Endothelial cell of umbilical vein (primary cell): ENCODE measurements around the gene LRRTM4. TPM values are rescaled to one million over a fixed set of nuclear protein-coding genes. Genes with fewer than 3 reads are reported as not detected.
A peak's percentile ranks its signal among the peaks of the same experiment; 100 is the strongest.

ENCODE experiments used
- BruUV-seq: library from RNA; stranded (reverse); fragments of 400-500 nt; replicated peaks from 2 replicates; lab custom pipeline; 2021; lab: Mats Ljungman, UMichigan
- CTCF ChIA-PET: fragments of 300-600, 350-600 bp; sonication (Branson Sonifier 250); formaldehyde crosslinking; loops from one replicate; lab custom pipeline; 2021; ENCODE audit warnings: antibody characterized with exemption, inconsistent platforms; lab: Charles Lee
- POLR2A ChIA-PET: fragments of 300-600, 350-600 bp; sonication (Branson Sonifier 250); formaldehyde crosslinking; loops from one replicate; lab custom pipeline; 2021; ENCODE audit warnings: antibody characterized with exemption, inconsistent platforms; lab: Charles Lee
- DNase-seq: peaks from one replicate; pipeline ENCODE4 v3.0.0-alpha.2; 2011; ENCODE audit warnings: low read depth, low spot score
- FAIRE-seq: peaks from 2 replicates; lab custom pipeline; 2011; peaks lifted over from hg19 to GRCh38; lab: Jason Lieb, UNC
- H2AFZ ChIP-seq: 2 replicates; pipeline ENCODE4 v1.6.0; 2012; ENCODE audit warnings: low read depth, low read length, control low read depth, inconsistent platforms
- H3K27ac ChIP-seq: 2 replicates; pipeline ENCODE4 v1.5.1; 2011; ENCODE audit warnings: low read depth, mild to moderate bottlenecking, control low read depth, low read length, moderate library complexity; ENCODE audit not compliant: insufficient read depth
- H3K27me3 ChIP-seq, 2 experiments: 2 replicates each; pipeline versions ENCODE4 v1.6.0 to v1.6.1; 2011; ENCODE audit warnings: low read length in 2 of 2, mixed read lengths in 1 of 2; ENCODE audit not compliant: control insufficient read depth in 2 of 2, insufficient read depth in 2 of 2
- H3K36me3 ChIP-seq, 2 experiments: 2 replicates in 1 of 2; 3 replicates in 1 of 2; pipeline ENCODE4 v1.5.1; 2011; ENCODE audit warnings: low read length in 2 of 2, mild to moderate bottlenecking in 1 of 2, moderate library complexity in 1 of 2; ENCODE audit not compliant: control insufficient read depth in 2 of 2, insufficient read depth in 2 of 2; ENCODE audit errors: extremely low read depth in 1 of 2
- H3K4me1 ChIP-seq: 3 replicates; pipeline ENCODE4 v1.5.1; 2011; ENCODE audit warnings: mild to moderate bottlenecking, low read length; ENCODE audit not compliant: control insufficient read depth, insufficient read depth; ENCODE audit errors: extremely low read depth
- H3K4me2 ChIP-seq: 2 replicates; pipeline ENCODE4 v1.6.1; 2011; ENCODE audit warnings: low read length, control low read depth, mixed read lengths; ENCODE audit not compliant: insufficient read depth
- H3K4me3 ChIP-seq, 3 experiments: fragments of 200-600 bp in 1 of 3; sonication (generic), shearing (Covaris generic) in 1 of 3; replicated peaks in 1 of 3; 2 replicates each; pipeline ENCODE4 v1.5.1; 2011 to 2016; ENCODE audit warnings: control low read depth in 3 of 3, low read length in 3 of 3, mild to moderate bottlenecking in 2 of 3, inconsistent platforms in 1 of 3, low read depth in 1 of 3, moderate library complexity in 1 of 3; ENCODE audit not compliant: insufficient read depth in 1 of 3
- H3K79me2 ChIP-seq: 2 replicates; pipeline ENCODE4 v1.6.0; 2012; ENCODE audit warnings: low read length, inconsistent platforms; ENCODE audit not compliant: control insufficient read depth, insufficient read depth
- H3K9ac ChIP-seq: replicated peaks from 2 replicates; pipeline ENCODE3; 2011; ENCODE audit warnings: low read length, control low read depth; ENCODE audit not compliant: insufficient read depth; ENCODE audit errors: extremely low read depth
- H3K9me1 ChIP-seq: replicated peaks from 3 replicates; pipeline ENCODE4 v1.6.0; 2011; ENCODE audit warnings: mild to moderate bottlenecking, low read length; ENCODE audit not compliant: control insufficient read depth, insufficient read depth; ENCODE audit errors: extremely low read depth
- H3K9me3 ChIP-seq: replicated peaks from 2 replicates; pipeline ENCODE4 v1.5.1; 2012; ENCODE audit warnings: low read length, inconsistent platforms; ENCODE audit not compliant: control insufficient read depth, insufficient read depth
- H4K20me1 ChIP-seq: replicated peaks from 2 replicates; pipeline ENCODE3; 2011; ENCODE audit warnings: mild to moderate bottlenecking, low read length; ENCODE audit not compliant: control insufficient read depth, insufficient read depth; ENCODE audit errors: extremely low read depth
- CTCF ChIP-seq, 2 donors: IDR thresholded peaks; 1 replicate in 1 of 2; 2 replicates in 1 of 2; pipeline ENCODE4 v1.5.1; 2011; ENCODE audit warnings: low read length in 2 of 2, mild to moderate bottlenecking in 2 of 2, moderate library complexity in 2 of 2, control low read depth in 1 of 2, inconsistent platforms in 1 of 2, low read depth in 1 of 2; ENCODE audit not compliant: insufficient read depth in 1 of 2; ENCODE audit errors: extremely low read depth in 1 of 2
- EZH2 ChIP-seq: IDR thresholded peaks from 2 replicates; pipeline ENCODE4 v1.6.1; 2012; ENCODE audit warnings: borderline replicate concordance, low read depth, mild to moderate bottlenecking, moderate library complexity, low read length, inconsistent platforms; ENCODE audit not compliant: severe bottlenecking
- FOS ChIP-seq: IDR thresholded peaks from 2 replicates; pipeline ENCODE4 v1.6.1; 2011; ENCODE audit warnings: mild to moderate bottlenecking, low read length, moderate library complexity, borderline replicate concordance; ENCODE audit not compliant: insufficient read depth
- GATA2 ChIP-seq: IDR thresholded peaks from 2 replicates; pipeline ENCODE4 v1.7.0; 2011; ENCODE audit warnings: low read depth, mild to moderate bottlenecking, moderate library complexity, mixed read lengths, low read length; ENCODE audit not compliant: insufficient read length, insufficient read depth
- JUN ChIP-seq: IDR thresholded peaks from 2 replicates; pipeline ENCODE4 v1.6.1; 2011; ENCODE audit warnings: borderline replicate concordance, low read depth; ENCODE audit not compliant: insufficient read length, insufficient read depth
- MYC ChIP-seq: IDR thresholded peaks from one replicate; pipeline ENCODE4 v1.6.1; 2011; ENCODE audit warnings: mild to moderate bottlenecking, low read depth, low read length
- POLR2A ChIP-seq: IDR thresholded peaks from 2 replicates; pipeline ENCODE4 v1.6.1; 2012; ENCODE audit warnings: low read depth, mild to moderate bottlenecking, control low read depth, low read length
- POLR2AphosphoS5 ChIP-seq: IDR thresholded peaks from 2 replicates; pipeline ENCODE4 v1.6.1; 2012; ENCODE audit warnings: low read depth, mild to moderate bottlenecking, control low read depth, low read length, moderate library complexity; ENCODE audit not compliant: insufficient read depth
- dilution Hi-C: fragments of 300-500 bp; cut with MboI; formaldehyde crosslinking; loops from one replicate; pipeline ENCODE4 v1.15.0; 2019; ENCODE audit warnings: low sequenced_read_pairs; ENCODE audit not compliant: extremely low pct_ligation_motif_present
- intact Hi-C: fragments of 100-400 bp; cut with micrococcal nuclease; formaldehyde crosslinking; loops from one replicate; pipeline ENCODE4 v1.10.0; 2022
- polyA plus RNA-seq, 4 experiments: library from polyadenylated mRNA; depleted of rRNA in 3 of 4; stranded (reverse) in 3 of 4; unstranded in 1 of 4; fragments of >200 nt; gene quantifications; 2 replicates each; pipeline versions ENCODE4 v1.2.1 to v1.2.3, GENCODE V29; 2011 to 2012; ENCODE audit warnings: missing spikeins in 1 of 4
- total RNA-seq: library from RNA; stranded (reverse); gene quantifications from 2 replicates; pipeline ENCODE4 v1.2.3, GENCODE V29; 2021
- TF ChIP-seq, protein P1 (sequence below): IDR thresholded peaks from 2 replicates; pipeline ENCODE4 v1.6.1; 2011; ENCODE audit not compliant: insufficient read depth, insufficient read length

The LRRTM4 gene
- total and polyA plus RNA-seq, 2 donors (not counting 3 experiments of a cell fraction or from before 2014, with no cell fraction given), result not detected

DNA sequence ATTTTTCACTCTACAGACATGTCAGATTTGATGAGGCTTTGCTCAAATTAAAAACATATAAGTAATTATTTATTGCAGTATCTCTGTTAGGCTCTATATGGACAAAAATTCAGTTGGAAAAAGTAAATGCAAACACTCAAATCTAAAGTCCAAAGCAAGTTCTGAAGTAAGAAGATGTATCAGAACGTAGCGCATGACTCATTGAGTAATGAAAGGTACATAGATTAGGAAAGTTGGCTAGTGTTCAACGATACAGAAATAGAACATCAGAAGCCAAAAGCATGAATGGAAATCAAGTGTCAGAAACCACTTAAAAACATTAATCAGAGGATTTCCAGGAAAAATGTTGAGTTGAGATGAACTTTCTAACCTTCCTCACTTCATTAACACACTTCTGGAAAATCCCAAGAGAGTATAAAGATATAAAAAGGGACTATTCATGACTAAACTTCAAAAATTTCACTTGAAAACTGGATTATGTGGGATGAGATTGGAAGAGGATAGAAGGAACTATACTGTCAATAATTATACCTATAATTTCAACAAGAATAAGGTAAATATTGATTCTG, 494.1 kb downstream of the LRRTM4 start:
- no TSS peak for BruUV-seq
- Histone ChIP-seq H3K9me1 (no peaks in the 10 kb centered on the region), H3K9ac (no peak overlapping the region), H3K9me3 (no peaks in the 10 kb centered on the region), H3K36me3 (no peaks in the 10 kb centered on the region), H3K4me2 (no peak overlapping the region), H3K4me3 (no peak overlapping the region), H3K4me1 (no peaks in the 10 kb centered on the region), H3K27me3 (no peaks in the 10 kb centered on the region), H4K20me1 (no peaks in the 10 kb centered on the region), H3K79me2 (no peaks in the 10 kb centered on the region), H3K27ac (no peak overlapping the region), H2AFZ (no peak overlapping the region)
- intact Hi-C loops, result no loop called here
- ChIA-PET POLR2A (no interaction called here), CTCF (no interaction called here)
- dilution Hi-C loops, result no loop called here
- DNase-seq (peak; percentile 33), FAIRE-seq (no peak)
- TF ChIP-seq EZH2, result no peak
- TF ChIP-seq POLR2AphosphoS5, result no peak
- TF ChIP-seq JUN, result no peak
- TF ChIP-seq, protein P1, sequence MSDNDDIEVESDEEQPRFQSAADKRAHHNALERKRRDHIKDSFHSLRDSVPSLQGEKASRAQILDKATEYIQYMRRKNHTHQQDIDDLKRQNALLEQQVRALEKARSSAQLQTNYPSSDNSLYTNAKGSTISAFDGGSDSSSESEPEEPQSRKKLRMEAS, result no peak
- TF ChIP-seq FOS, result no peak
- TF ChIP-seq POLR2A, result no peak
- no peak for TF ChIP-seq MYC
- TF ChIP-seq GATA2, result no peak
- no peak for TF ChIP-seq CTCF (IDR thresholded peaks at IDR 0.05; ENCODE audit: extremely low read depth in 1 of 2, insufficient read depth in 1 of 2, low read depth in 1 of 2, low read length in 2 of 2)
